Thoracic aorta (tissue), 2 donors: ENCODE data around the gene MYO1E. TPM values are rescaled to one million over a fixed set of nuclear protein-coding genes. Genes with fewer than 3 reads are reported as not detected.
A peak's percentile ranks its signal among the peaks of the same experiment; 100 is the strongest.

Source experiments
- ATAC-seq: fragments of 150-250 bp; one replicate; pipeline ENCODE4 v1.8.0; 2017; ENCODE audit warnings: low read depth; ENCODE audit not compliant: insufficient number of reproducible peaks, low FRiP score
- DNase-seq: peaks from one replicate; pipeline ENCODE4 v3.0.0-alpha.2; 2020; ENCODE audit warnings: low spot score
- H3K27ac ChIP-seq, 2 donors: fragments of 200-600 bp; sonication (generic); 1 replicate in 1 of 2; 2 replicates in 1 of 2; pipeline ENCODE4 v1.5.1; 2016; ENCODE audit warnings: mild to moderate bottlenecking in 2 of 2, moderate library complexity in 2 of 2
- H3K27me3 ChIP-seq: fragments of 200-600 bp; sonication (generic); replicated peaks from 2 replicates; pipeline ENCODE4 v1.6.0; 2016; ENCODE audit warnings: mild to moderate bottlenecking; ENCODE audit not compliant: insufficient read depth
- H3K36me3 ChIP-seq: fragments of 200-600 bp; sonication (generic); one replicate; pipeline ENCODE4 v1.5.1; 2016
- H3K4me1 ChIP-seq, 2 donors: fragments of 200-600 bp; sonication (generic); 1 replicate in 1 of 2; 2 replicates in 1 of 2; pipeline versions ENCODE4 v1.5.1 to v1.6.0; 2016; ENCODE audit warnings: low read depth in 2 of 2, mild to moderate bottlenecking in 1 of 2; ENCODE audit not compliant: control insufficient read depth in 1 of 2
- H3K4me3 ChIP-seq: fragments of 200-600 bp; sonication (generic); 2 replicates; pipeline ENCODE4 v1.5.1; 2016; ENCODE audit warnings: mild to moderate bottlenecking
- H3K9me3 ChIP-seq: fragments of 200-600 bp; sonication (generic); 2 replicates; pipeline ENCODE4 v1.5.1; 2016
- total RNA-seq, 2 donors: library from RNA; depleted of rRNA; stranded (reverse); fragments of >200 nt; gene quantifications; one replicate each; pipeline versions ENCODE4 v1.1.0 to v1.2.3, GENCODE V29; 2016
- TF ChIP-seq, protein P1 (sequence below): fragments of 200-600 bp; sonication (generic); IDR thresholded peaks from one replicate; pipeline ENCODE4 v1.5.1; 2019; ENCODE audit warnings: antibody characterized with exemption

MYO1E gene
- total RNA-seq, 2 donors from 2014 or later, result 56.2 to 121 TPM

GRCh38 chr15:59227021-59227420 lies 145.7 kb downstream of the MYO1E start:
- H3K27me3 ChIP-seq, result no peaks in the 10 kb centered on the region
- ATAC-seq, result no peak
- H3K36me3 ChIP-seq, result peaks cover 17% of the 10 kb centered on the region
- H3K4me3 ChIP-seq, result no peak overlapping the region
- H3K9me3 ChIP-seq, result no peaks in the 10 kb centered on the region
- no peak overlapping the region for H3K27ac ChIP-seq
- DNase-seq, result no peak
- TF ChIP-seq, protein P1, sequence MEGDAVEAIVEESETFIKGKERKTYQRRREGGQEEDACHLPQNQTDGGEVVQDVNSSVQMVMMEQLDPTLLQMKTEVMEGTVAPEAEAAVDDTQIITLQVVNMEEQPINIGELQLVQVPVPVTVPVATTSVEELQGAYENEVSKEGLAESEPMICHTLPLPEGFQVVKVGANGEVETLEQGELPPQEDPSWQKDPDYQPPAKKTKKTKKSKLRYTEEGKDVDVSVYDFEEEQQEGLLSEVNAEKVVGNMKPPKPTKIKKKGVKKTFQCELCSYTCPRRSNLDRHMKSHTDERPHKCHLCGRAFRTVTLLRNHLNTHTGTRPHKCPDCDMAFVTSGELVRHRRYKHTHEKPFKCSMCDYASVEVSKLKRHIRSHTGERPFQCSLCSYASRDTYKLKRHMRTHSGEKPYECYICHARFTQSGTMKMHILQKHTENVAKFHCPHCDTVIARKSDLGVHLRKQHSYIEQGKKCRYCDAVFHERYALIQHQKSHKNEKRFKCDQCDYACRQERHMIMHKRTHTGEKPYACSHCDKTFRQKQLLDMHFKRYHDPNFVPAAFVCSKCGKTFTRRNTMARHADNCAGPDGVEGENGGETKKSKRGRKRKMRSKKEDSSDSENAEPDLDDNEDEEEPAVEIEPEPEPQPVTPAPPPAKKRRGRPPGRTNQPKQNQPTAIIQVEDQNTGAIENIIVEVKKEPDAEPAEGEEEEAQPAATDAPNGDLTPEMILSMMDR, result no peak
- H3K4me1 ChIP-seq, result peaks cover 22 to 40% of the 10 kb centered on the region in 2 donors

GRCh38 chr15:59224474-59224873 lies 148.2 kb downstream of the MYO1E start:
- Histone ChIP-seq H3K4me1 (peaks cover 24 to 37% of the 10 kb centered on the region in 2 donors), H3K27ac (peak overlapping the region in 1 of 2 donors; percentile 38), H3K27me3 (no peaks in the 10 kb centered on the region), H3K9me3 (no peaks in the 10 kb centered on the region), H3K36me3 (peaks cover 15% of the 10 kb centered on the region), H3K4me3 (no peak overlapping the region)
- DNase-seq, result no peak
- no peak for ATAC-seq
- TF ChIP-seq, protein P1, result no peak

DNA sequence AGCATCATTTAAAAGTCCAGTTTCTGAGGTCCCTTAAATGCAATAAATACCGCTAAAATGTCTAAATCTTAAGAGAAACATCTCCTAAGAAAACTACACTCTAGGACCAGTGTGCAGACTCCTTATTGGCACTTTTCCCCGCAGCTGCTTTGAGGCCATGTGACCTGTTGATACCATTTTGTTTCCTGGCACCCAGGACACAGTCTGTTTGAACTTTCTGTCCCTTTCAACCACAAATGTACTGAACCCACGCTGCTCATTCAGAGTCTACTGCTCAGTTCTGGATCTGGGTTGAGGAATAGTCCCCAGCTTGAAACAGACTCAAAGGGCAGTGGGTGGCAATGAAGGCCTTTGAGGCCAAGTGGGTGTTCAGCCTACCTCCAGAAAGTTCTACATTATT lies 148.9 kb downstream of the MYO1E start:
- H3K4me1 ChIP-seq, result peaks cover 24 to 37% of the 10 kb centered on the region in 2 donors
- no peak overlapping the region for H3K4me3 ChIP-seq
- TF ChIP-seq, protein P1, result no peak
- no peak for DNase-seq
- H3K27ac ChIP-seq, result peak overlapping the region; percentile 38 to 64
- H3K27me3 ChIP-seq, result no peaks in the 10 kb centered on the region
- no peak for ATAC-seq
- H3K36me3 ChIP-seq, result peaks cover 12% of the 10 kb centered on the region
- no peaks in the 10 kb centered on the region for H3K9me3 ChIP-seq

DNA sequence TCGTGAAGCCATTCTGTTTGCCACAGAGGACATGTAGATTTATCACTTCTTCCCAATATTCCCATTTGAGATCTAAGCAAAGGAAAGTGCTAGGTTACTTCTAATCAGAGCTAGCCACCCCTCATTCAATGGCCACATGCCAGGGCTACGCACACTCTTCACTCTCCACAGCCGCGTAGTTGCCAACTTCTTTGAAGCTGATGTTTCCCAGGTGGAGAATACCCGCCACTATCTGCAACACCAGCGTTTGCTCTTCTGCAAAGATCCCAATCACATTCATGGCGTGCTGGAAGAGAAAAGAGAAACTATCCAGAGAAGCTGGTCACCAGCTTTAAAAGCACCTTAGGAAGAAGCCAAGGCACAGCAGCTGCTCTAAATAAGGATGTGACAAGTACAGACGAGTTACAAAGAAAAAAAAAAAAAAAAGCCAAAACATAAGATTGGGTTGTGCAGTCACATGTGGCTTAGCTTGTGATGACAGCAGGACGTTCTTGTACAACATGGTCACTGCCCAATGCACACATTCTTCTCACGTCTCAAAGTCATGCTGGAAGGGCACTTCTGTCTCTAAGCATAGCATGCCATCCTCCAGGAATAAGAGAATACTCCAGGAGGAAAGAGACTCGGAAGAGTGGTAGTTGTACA lies 149.6 kb downstream of the MYO1E start:
- Histone ChIP-seq H3K9me3 (no peaks in the 10 kb centered on the region), H3K4me1 (peaks cover 24 to 37% of the 10 kb centered on the region in 2 donors), H3K36me3 (peaks cover 10% of the 10 kb centered on the region), H3K4me3 (no peak overlapping the region), H3K27ac (peak overlapping the region in 1 of 2 donors; percentile 64), H3K27me3 (no peaks in the 10 kb centered on the region)
- TF ChIP-seq, protein P1, result no peak
- ATAC-seq (no peak), DNase-seq (no peak)

DNA sequence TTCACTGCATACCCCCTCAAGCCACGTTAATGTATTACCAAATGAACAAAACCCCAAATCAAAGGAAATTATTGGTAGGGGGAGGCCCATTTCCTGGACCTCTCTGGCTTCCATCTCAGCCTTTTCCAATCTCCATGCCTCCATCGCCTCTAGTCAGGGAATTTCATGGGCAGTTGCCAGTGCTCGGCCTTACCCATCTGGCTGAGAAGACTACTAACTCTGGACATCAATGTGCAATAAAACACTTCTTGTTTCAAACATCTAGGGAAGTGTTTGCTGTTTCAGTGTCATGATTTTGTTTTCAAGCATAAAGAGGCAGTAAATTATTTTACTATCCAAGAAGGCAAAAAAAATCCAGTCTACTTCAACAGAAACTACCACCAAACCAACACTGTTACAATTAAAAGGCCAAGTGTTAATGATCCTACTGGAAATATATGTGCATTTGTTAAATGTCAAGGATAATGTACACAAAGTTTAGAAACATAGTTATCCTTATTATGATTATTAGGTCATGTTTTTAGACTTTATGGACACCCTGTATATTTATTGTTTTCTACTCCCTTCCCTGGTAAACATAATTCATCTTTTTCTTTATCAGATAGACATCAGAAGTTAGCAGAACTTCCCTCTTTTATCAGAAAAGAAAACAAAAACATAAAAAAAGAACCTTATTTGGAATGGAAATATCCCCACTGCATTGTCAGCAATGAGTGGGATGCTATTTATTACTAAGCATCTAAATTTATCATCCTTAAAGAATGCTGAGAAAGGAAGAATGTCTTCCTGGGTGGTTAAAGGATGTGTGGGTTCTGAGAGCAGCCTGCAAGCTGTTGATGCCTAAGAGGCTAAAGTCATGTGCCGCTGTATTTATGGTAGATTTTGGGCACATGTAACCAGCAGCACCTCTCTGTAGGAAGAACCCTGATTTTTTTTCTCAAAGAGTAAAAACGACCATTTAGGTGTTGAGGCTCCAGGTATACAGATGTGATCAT lies 150.9 kb downstream of the MYO1E start:
- peaks cover 24 to 37% of the 10 kb centered on the region in 2 donors for H3K4me1 ChIP-seq

More for the DNA sequence above, 150.9 kb downstream of the MYO1E start:
- no peaks in the 10 kb centered on the region for H3K9me3 ChIP-seq
- H3K36me3 ChIP-seq, result peaks cover 14% of the 10 kb centered on the region
- TF ChIP-seq, protein P1, result no peak
- H3K27ac ChIP-seq, result peak overlapping the region; percentile 40 to 64
- DNase-seq (no peak), ATAC-seq (peak; percentile 44)
- H3K27me3 ChIP-seq, result no peaks in the 10 kb centered on the region
- H3K4me3 ChIP-seq, result no peak overlapping the region
